HL-60/S4 (cell line): ENCODE data around the gene PLIN4.
"Not testable (repeated sequence)": the region's sequence is repeated elsewhere in the genome, so short reads cannot be mapped to it uniquely, and the experiment has no call there.

ENCODE experiments used
- in situ Hi-C: fragments of 300-500 bp; cut with MboI; formaldehyde crosslinking; loops from 2 replicates; pipeline ENCODE4 v1.14.3; 2022; ENCODE audit warnings: low sequenced_read_pairs

Gene PLIN4

GRCh38 chr19:4527377-4527776, 9.1 kb upstream of the PLIN4 start:
- in situ Hi-C loops: not testable (repeated sequence)

GRCh38 chr19:4525563-4526002, 7.3 kb upstream of the PLIN4 start:
- in situ Hi-C loops: no loop called here

- in situ Hi-C loops: no loop called here
These were observed 6.7 kb upstream of the PLIN4 start for GRCh38 chr19:4524808-4525562.

- in situ Hi-C loops: no loop called here
These were observed 5.2 kb upstream of the PLIN4 start for GRCh38 chr19:4523306-4524110.

- in situ Hi-C loops: no loop called here
These were observed 4.2 kb upstream of the PLIN4 start for GRCh38 chr19:4522291-4523002.

- in situ Hi-C loops: no loop called here
These were observed 3.6 kb upstream of the PLIN4 start for GRCh38 chr19:4521888-4522242.

- in situ Hi-C loops: no loop called here
These were observed 3.0 kb upstream of the PLIN4 start for GRCh38 chr19:4521170-4521887.

GRCh38 chr19:4519521-4520277, 1.4 kb upstream of the PLIN4 start:
- in situ Hi-C loops: no loop called here

- in situ Hi-C loops: no loop called here
These were observed 848 bp upstream of the PLIN4 start for GRCh38 chr19:4519172-4519496.

- in situ Hi-C loops: no loop called here
These were observed 732 bp downstream of the PLIN4 start for GRCh38 chr19:4517451-4518057.

GRCh38 chr19:4516939-4517300, 1.4 kb downstream of the PLIN4 start:
- in situ Hi-C loops: no loop called here

- in situ Hi-C loops: no loop called here
These were observed 1.9 kb downstream of the PLIN4 start for GRCh38 chr19:4516199-4516938.

GRCh38 chr19:4515732-4516131, 2.6 kb downstream of the PLIN4 start:
- in situ Hi-C loops: no loop called here

GRCh38 chr19:4513248-4513647, 5.0 kb downstream of the PLIN4 start:
- in situ Hi-C loops: no loop called here

GRCh38 chr19:4512070-4512469, 6.2 kb downstream of the PLIN4 start:
- in situ Hi-C loops: no loop called here

- in situ Hi-C loops: no loop called here
These were observed 6.8 kb downstream of the PLIN4 start for GRCh38 chr19:4511300-4512054.

- in situ Hi-C loops: no loop called here
These were observed 7.6 kb downstream of the PLIN4 start for GRCh38 chr19:4510435-4511255.

- in situ Hi-C loops: no loop called here
These were observed 9.6 kb downstream of the PLIN4 start for GRCh38 chr19:4508698-4509097.
